Measurements from ENCODE around the gene FOXP2. TPM values are rescaled to one million over a fixed set of nuclear protein-coding genes. Genes with fewer than 3 reads are reported as not detected.

The FOXP2 gene
- total and polyA plus RNA-seq, 9 of the 15 experiments (the other 6 are each of a cell fraction or from before 2014, with no cell fraction given), result not detected

DNA sequence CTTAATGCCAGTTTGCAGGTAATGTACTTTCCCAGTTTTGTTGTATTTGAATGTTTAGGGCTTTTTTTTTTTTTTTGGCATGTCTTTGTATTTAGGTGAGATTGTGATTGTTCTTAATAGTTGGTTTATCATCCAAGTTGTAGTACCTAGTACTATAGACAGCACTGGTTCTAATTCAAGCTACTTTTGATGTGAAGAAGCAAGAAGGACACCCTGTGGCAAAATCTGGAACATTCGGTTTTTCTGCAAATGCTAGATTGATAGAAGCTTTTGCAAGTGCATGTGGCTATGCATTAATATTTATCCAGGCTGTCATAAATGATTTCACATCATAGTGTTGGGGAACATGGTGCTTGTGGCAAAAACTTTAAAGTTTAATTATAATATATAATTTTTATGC, 248.9 kb downstream of the FOXP2 start:
- no TSS peak for BruUV-seq (replicated peaks)
- Histone ChIP-seq H3K36me3 (ENCODE audit: control insufficient read depth, insufficient read depth, low read length) (no peaks in the 10 kb centered on the region), H3K4me2 (ENCODE audit: insufficient read depth, low read length) (no peak overlapping the region), H3K9me3 (replicated peaks; ENCODE audit: control insufficient read depth, insufficient read depth, low read depth, low read length) (no peaks in the 10 kb centered on the region), H3K27ac (ENCODE audit: extremely low read depth, low read depth, low read length) (no peak overlapping the region), H3K9me1 (ENCODE audit: control insufficient read depth, insufficient read depth, low read length) (no peaks in the 10 kb centered on the region), H2AFZ (ENCODE audit: low read depth, low read length) (no peak overlapping the region), H3K9ac (ENCODE audit: insufficient read depth in 1 of 2, low read depth in 2 of 2, low read length in 2 of 2) (no peak overlapping the region), H4K20me1 (replicated peaks; ENCODE audit: control insufficient read depth, insufficient read depth, low read length) (no peaks in the 10 kb centered on the region), H3K79me2 (ENCODE audit: control insufficient read depth, insufficient read depth, low read length) (no peaks in the 10 kb centered on the region), H3K27me3 (ENCODE audit: control insufficient read depth in 2 of 2, insufficient read depth in 2 of 2, low read length in 2 of 2) (no peaks in the 10 kb centered on the region), H3K4me1 (replicated peaks in 1 of 2; ENCODE audit: control insufficient read depth in 2 of 2, insufficient read depth in 2 of 2, low read length in 2 of 2) (no peaks in the 10 kb centered on the region), H3K4me3 (no peak overlapping the region)
- intact Hi-C loops (cut with micrococcal nuclease) (no loop called here), in situ Hi-C loops (cut with MboI) (no loop called here)
- ChIA-PET POLR2A (interaction anchor here (0.6 kb wide), 1 partner anchor 358 kb away, joined by 3 read pairs; no protein-coding TSS in a partner anchor), CTCF (ENCODE audit: low intra/inter-chr PET ratio) (no interaction called here)
- FAIRE-seq (no peak), ATAC-seq (no peak), DNase-seq (ENCODE audit: extremely low read depth in 1 of 4, low spot score in 3 of 4) (no peak)
- TF ChIP-seq ETV1 (tag; conservative IDR thresholded peaks at IDR 0.05; ENCODE audit: low read depth) (no peak), XRCC5 (IDR thresholded peaks at IDR 0.05; ENCODE audit: low read depth, low read length) (no peak), SRSF3 (IDR thresholded peaks at IDR 0.05; ENCODE audit: insufficient read depth, low read length) (no peak), ZNF507 (tag; conservative IDR thresholded peaks at IDR 0.05) (no peak), POLR2G (IDR thresholded peaks at IDR 0.05; ENCODE audit: low read depth, low read length) (no peak), ILK (tag; IDR thresholded peaks at IDR 0.05; ENCODE audit: borderline replicate concordance, low read depth) (no peak), ZFP30 (CRISPR knock-in tag; IDR thresholded peaks at IDR 0.05; ENCODE audit: borderline replicate concordance) (no peak), BCOR (IDR thresholded peaks at IDR 0.05) (no peak), STAG1 (CRISPR knock-in tag; IDR thresholded peaks at IDR 0.05; ENCODE audit: borderline replicate concordance) (no peak), JUNB (CRISPR knock-in tag; conservative IDR thresholded peaks at IDR 0.05) (no peak)
- TF ChIP-seq, protein P1, sequence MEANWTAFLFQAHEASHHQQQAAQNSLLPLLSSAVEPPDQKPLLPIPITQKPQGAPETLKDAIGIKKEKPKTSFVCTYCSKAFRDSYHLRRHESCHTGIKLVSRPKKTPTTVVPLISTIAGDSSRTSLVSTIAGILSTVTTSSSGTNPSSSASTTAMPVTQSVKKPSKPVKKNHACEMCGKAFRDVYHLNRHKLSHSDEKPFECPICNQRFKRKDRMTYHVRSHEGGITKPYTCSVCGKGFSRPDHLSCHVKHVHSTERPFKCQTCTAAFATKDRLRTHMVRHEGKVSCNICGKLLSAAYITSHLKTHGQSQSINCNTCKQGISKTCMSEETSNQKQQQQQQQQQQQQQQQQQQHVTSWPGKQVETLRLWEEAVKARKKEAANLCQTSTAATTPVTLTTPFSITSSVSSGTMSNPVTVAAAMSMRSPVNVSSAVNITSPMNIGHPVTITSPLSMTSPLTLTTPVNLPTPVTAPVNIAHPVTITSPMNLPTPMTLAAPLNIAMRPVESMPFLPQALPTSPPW (CRISPR knock-in tag; IDR thresholded peaks at IDR 0.05), result no peak
- TF ChIP-seq, protein P2, sequence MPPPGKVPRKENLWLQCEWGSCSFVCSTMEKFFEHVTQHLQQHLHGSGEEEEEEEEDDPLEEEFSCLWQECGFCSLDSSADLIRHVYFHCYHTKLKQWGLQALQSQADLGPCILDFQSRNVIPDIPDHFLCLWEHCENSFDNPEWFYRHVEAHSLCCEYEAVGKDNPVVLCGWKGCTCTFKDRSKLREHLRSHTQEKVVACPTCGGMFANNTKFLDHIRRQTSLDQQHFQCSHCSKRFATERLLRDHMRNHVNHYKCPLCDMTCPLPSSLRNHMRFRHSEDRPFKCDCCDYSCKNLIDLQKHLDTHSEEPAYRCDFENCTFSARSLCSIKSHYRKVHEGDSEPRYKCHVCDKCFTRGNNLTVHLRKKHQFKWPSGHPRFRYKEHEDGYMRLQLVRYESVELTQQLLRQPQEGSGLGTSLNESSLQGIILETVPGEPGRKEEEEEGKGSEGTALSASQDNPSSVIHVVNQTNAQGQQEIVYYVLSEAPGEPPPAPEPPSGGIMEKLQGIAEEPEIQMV (tag; conservative IDR thresholded peaks at IDR 0.05; ENCODE audit: low read depth), result no peak
- 0% methylated on average over 1 of the region's 1 CpG for WGBS (ENCODE audit: insufficient coverage, low coverage, missing lambda C conversion rate)
